ENCODE measurements around the gene AVPR1A.

The AVPR1A gene

GRCh38 chr12:63155375-63155774 is 4.4 kb upstream of the AVPR1A start:
- DNase-seq (ENCODE audit: low read depth), result no peak
- TF ChIP-seq, protein P1, sequence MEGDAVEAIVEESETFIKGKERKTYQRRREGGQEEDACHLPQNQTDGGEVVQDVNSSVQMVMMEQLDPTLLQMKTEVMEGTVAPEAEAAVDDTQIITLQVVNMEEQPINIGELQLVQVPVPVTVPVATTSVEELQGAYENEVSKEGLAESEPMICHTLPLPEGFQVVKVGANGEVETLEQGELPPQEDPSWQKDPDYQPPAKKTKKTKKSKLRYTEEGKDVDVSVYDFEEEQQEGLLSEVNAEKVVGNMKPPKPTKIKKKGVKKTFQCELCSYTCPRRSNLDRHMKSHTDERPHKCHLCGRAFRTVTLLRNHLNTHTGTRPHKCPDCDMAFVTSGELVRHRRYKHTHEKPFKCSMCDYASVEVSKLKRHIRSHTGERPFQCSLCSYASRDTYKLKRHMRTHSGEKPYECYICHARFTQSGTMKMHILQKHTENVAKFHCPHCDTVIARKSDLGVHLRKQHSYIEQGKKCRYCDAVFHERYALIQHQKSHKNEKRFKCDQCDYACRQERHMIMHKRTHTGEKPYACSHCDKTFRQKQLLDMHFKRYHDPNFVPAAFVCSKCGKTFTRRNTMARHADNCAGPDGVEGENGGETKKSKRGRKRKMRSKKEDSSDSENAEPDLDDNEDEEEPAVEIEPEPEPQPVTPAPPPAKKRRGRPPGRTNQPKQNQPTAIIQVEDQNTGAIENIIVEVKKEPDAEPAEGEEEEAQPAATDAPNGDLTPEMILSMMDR (conservative IDR thresholded peaks at IDR 0.05; ENCODE audit: low read depth, low read length), result no peak
- H3K4me3 ChIP-seq (ENCODE audit: low read length), result no peak overlapping the region

GRCh38 chr12:63154560-63154959 is 3.6 kb upstream of the AVPR1A start:
- DNase-seq (ENCODE audit: low read depth), result no peak
- TF ChIP-seq, protein P1 (conservative IDR thresholded peaks at IDR 0.05; ENCODE audit: low read depth, low read length), result no peak
- no peak overlapping the region for H3K4me3 ChIP-seq (ENCODE audit: low read length)

- TF ChIP-seq, protein P1 (conservative IDR thresholded peaks at IDR 0.05; ENCODE audit: low read depth, low read length), result no peak
- no peak overlapping the region for H3K4me3 ChIP-seq (ENCODE audit: low read length)
- no peak for DNase-seq (ENCODE audit: low read depth)
Observed at GRCh38 chr12:63152321-63152700, 1.3 kb upstream of the AVPR1A start.

- peak; percentile 15 for DNase-seq (ENCODE audit: low read depth)
- peak overlapping the region; percentile 38 for H3K4me3 ChIP-seq (ENCODE audit: low read length)
- TF ChIP-seq, protein P1 (conservative IDR thresholded peaks at IDR 0.05; ENCODE audit: low read depth, low read length), result peak; percentile 89
Observed at GRCh38 chr12:63151623-63152320, 771 bp upstream of the AVPR1A start.

GRCh38 chr12:63149909-63150712 is 890 bp downstream of the AVPR1A start:
- DNase-seq (ENCODE audit: low read depth), result no peak
- peak overlapping the region; percentile 38 for H3K4me3 ChIP-seq (ENCODE audit: low read length)

DNA sequence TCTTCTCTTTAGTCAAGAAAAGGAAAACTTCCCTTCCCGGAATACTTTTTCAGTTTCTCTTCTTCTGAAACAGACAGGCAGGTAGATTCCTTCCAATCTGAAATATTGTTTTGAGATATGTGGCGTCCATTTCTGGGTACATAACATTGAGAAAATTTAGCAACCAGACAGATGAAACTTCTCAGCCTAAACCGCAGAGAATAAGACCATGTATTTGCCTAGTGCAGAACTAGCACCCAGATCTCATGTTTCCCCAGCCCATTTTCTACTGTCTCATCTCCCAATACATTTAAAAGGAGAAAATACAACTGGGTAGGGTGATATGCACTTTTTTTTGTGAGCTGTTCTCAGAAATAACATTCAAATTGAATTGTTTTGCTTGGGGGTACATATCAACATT is 6.4 kb downstream of the AVPR1A start:
- DNase-seq (ENCODE audit: low read depth), result no peak
- H3K4me3 ChIP-seq (ENCODE audit: low read length), result no peak overlapping the region
- TF ChIP-seq, protein P1 (conservative IDR thresholded peaks at IDR 0.05; ENCODE audit: low read depth, low read length), result no peak

More at GRCh38 chr12:63149909-63150712, 890 bp downstream of the AVPR1A start:
- TF ChIP-seq, protein P1 (conservative IDR thresholded peaks at IDR 0.05; ENCODE audit: low read depth, low read length), result no peak

Data from retinal pigment epithelial cell (primary cell).